GM18499 (cell line): ENCODE results near the gene KRT16.
"Not testable (repeated sequence)": the region's sequence is repeated elsewhere in the genome, so short reads cannot be mapped to it uniquely, and the experiment has no call there.

Source experiments
- ATAC-seq: cut with Tn5 transposase; IDR thresholded peaks from one replicate; pipeline ENCODE4 v1.9.1; 2021; ENCODE audit warnings: moderate number of reproducible peaks; ENCODE audit not compliant: insufficient read depth, unreplicated experiment

The KRT16 gene

GRCh38 chr17:41612376-41613160, at the start of gene KRT16:
TSS of gene KRT16 (minus strand) at chr17:41612767. CDS start at chr17:41612688, 79 bp downstream.
- not testable (repeated sequence) for ATAC-seq

DNA sequence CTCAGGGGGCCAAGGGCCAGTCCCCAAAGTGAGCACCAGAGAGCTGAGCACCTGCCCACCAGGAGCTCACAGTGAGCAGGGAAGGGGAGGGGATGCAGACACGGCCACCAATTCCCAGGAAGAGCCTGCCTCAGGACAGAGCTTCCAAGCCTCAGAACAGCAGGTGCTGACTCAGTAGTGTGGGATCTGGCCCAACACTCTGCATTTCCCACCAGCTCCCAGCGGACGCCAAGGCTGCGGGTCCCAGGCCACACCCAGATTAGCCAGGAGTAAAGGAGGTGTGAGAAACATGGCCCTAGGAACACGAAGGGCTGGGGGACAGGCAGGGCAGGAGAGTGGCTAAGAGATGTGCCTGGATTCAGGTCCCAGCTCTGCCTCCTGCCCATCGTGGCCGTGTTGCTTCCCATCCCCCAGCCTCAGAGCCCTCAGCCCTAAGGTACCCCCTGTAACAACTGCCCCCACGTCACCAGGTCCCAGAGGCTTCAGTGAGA, 47.7 kb upstream of the KRT16 start:
- no peak for ATAC-seq

DNA sequence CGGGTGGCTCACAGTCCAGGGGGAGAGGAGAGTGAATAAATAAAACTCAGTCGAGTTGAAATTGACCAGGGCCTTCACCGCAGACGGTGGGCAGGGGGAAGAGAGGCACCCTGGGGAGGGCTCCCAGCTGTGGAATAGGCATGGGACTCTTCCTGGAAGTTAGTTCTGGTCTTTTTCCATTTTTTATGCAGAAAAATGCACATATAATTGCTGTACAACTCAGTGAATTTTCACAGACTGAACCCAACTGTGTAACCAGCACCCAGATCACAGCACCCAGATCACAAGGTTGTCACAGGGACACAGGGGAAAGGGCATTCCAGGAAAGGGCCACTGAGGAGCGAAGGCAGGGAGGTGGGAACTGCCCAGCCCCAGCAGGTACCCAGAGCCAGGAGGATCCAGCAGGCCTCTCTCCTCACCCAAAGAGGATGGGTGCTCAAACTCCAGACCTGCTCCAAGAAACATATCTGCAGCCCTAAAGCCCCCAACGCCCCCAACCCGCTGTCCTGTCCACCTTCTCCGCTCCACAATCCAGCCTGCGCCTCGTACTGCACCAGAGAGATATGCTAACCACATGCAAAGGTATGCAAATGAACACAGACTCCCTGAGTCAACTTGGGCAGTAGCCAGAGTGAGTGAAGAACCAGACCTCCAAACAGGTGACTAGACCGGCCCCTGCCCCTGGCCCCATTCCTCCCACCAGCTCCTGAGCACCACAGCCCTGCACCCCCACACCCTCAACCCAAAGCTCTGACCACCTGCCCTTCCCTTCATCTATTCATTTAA, 47.1 kb upstream of the KRT16 start:
- ATAC-seq = no peak

DNA sequence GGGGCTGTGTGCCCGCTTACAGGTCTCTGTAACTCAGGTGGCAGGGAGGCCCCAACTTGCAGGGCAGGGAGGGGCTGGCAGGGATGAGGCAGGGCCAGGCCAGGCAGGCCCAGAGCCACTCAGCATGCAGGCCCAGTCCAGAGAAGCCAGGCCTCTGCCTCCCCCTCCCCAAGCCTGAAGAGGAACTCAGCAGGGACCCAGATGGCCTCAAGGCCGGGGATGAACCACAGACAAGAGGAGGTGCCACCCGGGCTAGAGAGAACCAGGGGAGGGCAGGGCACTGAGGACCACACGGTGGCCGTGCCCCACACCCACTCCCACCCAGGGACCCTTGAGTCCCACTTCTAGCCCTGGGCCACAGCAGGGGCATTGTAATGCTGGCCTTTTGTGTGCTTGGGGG, 46.3 kb upstream of the KRT16 start:
- no peak for ATAC-seq

GRCh38 chr17:41657936-41658335, 45.4 kb upstream of the KRT16 start:
- ATAC-seq = no peak

GRCh38 chr17:41657176-41657754, 44.7 kb upstream of the KRT16 start:
- ATAC-seq = no peak

GRCh38 chr17:41656249-41657023, 43.9 kb upstream of the KRT16 start:
- ATAC-seq = no peak

GRCh38 chr17:41655611-41656111, 43.1 kb upstream of the KRT16 start:
- ATAC-seq = no peak

DNA sequence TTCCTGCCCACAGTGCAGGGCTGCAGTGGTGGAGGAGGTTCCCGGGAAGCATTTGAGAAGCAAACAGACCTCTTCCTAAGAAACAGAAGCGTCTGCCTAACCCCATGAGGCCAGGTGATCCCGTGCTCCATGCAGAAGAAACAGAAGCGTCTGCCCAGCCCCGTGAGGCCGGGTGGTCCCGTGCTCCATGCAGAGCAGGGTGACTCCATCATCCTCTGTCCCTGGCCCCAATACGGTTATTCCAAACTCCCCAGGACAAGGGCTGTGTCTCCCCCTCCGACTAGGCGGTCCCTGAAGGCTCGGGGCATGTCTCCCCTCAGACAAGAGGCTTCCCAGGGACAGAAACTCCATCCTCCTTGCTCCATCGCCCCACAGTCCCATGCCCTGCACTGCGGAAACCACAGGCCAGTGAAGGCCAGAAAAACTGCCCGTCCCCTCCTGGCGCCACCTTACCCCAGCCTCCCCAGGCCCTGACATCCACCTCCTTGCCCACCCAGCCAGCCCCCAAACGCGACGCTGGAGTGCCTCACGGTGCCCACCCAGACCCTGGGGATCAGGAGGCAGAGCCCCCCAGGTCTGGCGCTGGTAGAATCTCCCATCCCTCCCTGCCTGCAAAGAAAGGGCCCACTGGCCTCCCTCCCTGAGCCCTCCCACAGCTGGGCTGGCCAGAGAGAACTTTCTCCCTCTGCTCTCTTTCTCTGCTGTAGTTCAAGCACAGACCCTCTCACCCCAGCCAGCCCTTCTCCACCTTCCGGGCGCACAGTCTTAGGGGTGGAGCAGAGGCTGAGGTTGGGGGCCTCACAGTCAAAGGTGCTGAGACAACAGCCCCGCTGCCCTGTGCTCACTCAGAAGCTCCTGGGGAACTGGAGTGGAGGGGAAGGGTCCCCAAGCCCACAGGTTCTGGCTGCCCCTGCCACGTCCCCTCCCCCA, 42.4 kb upstream of the KRT16 start:
- ATAC-seq = no peak

- ATAC-seq = no peak
Measured at GRCh38 chr17:41653892-41654677, 41.5 kb upstream of the KRT16 start.

DNA sequence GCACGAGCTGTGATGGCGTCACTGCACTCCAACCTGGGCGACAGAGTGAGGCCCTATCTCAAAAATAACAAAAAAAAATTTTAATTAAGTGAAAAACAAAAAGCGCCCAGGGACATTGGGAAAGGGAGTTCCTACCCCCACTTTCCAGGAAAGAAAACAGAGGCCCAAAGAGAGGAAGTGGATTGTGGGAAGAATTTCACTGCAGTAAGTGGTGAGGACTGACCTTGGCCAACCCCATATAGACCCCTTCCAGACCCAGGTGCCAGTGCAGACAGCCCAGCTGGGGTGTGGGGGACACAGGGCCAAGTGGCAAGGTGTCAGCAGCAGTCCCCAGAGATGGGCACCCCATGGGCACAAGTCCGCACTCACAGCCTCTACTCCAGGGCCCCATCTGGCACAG, 40.9 kb upstream of the KRT16 start:
- no peak for ATAC-seq

GRCh38 chr17:41652461-41652970, 39.9 kb upstream of the KRT16 start:
- no peak for ATAC-seq

DNA sequence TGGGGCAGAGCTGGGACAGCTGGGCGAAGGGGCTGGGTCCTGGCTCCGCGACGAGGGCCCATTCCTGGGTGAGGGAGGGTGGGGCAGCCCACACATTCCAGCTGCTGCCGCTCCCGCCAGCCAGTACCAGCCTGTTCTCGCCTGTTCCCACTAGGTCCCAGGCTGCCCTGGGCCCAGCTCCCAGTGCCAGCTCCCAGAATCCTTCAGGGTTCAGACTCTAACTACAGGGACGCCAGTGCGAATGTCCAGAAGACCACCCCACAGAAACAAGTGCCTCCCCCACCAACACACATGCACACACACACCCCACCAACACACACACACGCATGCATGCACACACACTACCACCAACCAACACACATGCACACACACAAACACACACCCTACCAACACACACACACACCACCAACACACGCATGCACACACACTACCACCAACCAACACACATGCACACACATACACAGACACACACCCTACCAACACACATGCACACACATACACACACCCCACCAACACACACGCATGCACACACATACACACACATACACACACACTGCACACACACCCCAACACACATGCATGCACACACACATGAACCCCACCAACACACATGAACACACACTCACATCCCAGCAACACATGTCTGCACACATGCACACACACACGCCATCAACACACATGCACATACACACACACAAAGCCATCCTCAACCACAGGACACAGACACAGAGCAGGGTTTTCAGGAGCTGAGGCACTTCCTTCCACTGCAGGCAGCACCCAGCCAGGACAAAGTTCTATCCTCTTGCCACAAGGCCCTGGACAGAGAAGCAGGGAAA, 39.3 kb upstream of the KRT16 start:
- no peak for ATAC-seq

GRCh38 chr17:41650794-41651624, 38.4 kb upstream of the KRT16 start:
- no peak for ATAC-seq

DNA sequence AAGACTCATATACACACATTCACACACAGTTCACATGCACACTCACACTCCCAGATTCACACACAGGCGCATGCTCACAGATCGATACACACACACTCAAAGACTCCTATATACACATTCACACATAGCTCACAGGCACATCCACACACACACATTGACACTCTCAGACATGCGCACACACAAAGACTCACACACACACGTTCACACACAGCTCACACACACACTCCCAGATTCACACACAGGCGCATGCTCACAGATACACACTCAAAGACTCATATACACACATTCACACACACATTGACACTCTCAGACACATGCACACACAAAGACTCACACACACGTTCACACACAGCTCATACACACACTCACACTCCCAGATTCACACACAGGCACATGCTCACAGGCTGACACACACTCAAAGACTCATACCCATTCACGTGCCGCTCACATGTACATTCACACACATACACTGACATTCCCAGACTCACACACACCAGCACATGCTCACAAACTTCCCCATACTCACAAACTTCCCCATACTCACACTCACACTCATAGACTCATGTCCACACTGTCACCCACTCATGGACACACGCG, 37.5 kb upstream of the KRT16 start:
- ATAC-seq = no peak
